ENCODE measurements around the gene LEFTY1. TPM values are rescaled to one million over a fixed set of nuclear protein-coding genes. Genes with fewer than 3 reads are reported as not detected.
A peak's percentile ranks its signal among the peaks of the same experiment; 100 is the strongest.

Gene LEFTY1
- total and polyA plus RNA-seq, 8 donors: 4.1 to 146 (median 47.6) TPM

GRCh38 chr1:225926551-225927113 lies 37.7 kb upstream of the LEFTY1 start:
- Histone ChIP-seq H3K4me3 (no peak overlapping the region), H3K27ac (no peak overlapping the region), H3K27me3 (no peaks in the 10 kb centered on the region), H3K9me3 (no peaks in the 10 kb centered on the region), H3K36me3 (peaks cover 0 to 3% (median 0%) of the 10 kb centered on the region in 3 donors), H3K4me1 (peaks cover 4 to 16% (median 11%) of the 10 kb centered on the region in 3 donors)
- DNase-seq: no peak
- TF ChIP-seq, protein P1, sequence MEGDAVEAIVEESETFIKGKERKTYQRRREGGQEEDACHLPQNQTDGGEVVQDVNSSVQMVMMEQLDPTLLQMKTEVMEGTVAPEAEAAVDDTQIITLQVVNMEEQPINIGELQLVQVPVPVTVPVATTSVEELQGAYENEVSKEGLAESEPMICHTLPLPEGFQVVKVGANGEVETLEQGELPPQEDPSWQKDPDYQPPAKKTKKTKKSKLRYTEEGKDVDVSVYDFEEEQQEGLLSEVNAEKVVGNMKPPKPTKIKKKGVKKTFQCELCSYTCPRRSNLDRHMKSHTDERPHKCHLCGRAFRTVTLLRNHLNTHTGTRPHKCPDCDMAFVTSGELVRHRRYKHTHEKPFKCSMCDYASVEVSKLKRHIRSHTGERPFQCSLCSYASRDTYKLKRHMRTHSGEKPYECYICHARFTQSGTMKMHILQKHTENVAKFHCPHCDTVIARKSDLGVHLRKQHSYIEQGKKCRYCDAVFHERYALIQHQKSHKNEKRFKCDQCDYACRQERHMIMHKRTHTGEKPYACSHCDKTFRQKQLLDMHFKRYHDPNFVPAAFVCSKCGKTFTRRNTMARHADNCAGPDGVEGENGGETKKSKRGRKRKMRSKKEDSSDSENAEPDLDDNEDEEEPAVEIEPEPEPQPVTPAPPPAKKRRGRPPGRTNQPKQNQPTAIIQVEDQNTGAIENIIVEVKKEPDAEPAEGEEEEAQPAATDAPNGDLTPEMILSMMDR (IDR thresholded peaks at IDR 0.05): no peak
- WGBS, 2 donors: 86 to 88% methylated on average over 3 of the region's 3 CpGs
- intact Hi-C loops (cut with DNase I): no loop called here
- ATAC-seq: no peak
- no peak for FAIRE-seq

DNA sequence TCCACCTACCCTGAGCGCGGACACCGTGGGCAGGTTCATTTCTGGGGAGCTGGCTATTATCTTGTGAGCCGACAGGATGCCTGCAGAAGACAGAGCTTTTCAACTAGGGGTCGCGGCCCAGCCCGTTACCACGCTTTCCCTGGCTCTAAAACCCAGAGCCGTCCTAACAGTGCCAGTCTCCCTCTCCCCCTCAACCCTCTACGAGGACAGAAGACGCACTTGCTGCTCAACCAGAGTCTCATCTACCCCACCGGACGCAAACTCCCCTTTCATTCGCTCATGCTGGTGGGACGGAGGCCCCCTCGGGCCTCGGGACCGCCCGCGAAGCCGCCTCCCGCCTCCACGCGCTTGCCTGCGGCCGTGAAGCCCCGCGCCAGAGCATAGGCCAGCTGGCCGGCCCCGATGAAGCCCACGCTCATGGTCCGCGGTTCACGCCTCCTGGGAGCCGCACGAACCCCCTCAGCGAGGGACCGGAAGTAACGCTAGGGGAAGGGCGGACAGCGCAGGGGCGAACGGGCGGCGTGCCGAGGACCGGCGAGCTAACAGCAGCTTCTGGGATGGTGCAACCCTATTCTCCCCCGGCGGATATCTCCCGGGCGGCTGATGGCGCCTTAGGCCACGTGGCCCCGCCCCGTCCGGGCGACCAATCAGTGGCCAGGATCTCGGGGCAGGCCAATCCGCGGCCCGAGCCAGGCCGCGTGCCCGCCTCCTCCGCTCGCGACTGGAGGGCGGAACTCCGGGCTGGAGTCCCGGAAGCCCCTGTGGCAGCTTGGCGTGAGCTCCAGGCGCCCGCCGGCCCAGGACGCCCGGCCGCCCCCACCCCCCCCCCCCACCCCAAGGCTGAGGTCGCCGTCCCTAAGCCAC lies 35.0 kb upstream of the LEFTY1 start, which contains the start of gene PYCR2:
Gene PYCR2 (minus strand): TSS at position 559 of the 864 bp plus-strand sequence. CDS start 140 bp downstream, at position 419.
- Histone ChIP-seq H3K27me3 (no peaks in the 10 kb centered on the region), H3K4me3 (peak within 1 kb of the TSS; percentile 83 to 94 (median 90)), H3K9me3 (no peaks in the 10 kb centered on the region), H3K36me3 (peaks cover 0 to 6% (median 0%) of the 10 kb centered on the region in 3 donors), H3K4me1 (peaks cover 9 to 31% (median 11%) of the 10 kb centered on the region in 3 donors), H3K27ac (peak within 1 kb of the TSS; percentile 86 to 93 (median 92))
- intact Hi-C loops (cut with DNase I): no loop called here
- FAIRE-seq (no peak), ATAC-seq (peak; percentile 95 to 98 (median 96)), DNase-seq (peak; percentile 92 to 98 (median 96))
- WGBS, 2 donors: 0% methylated on average over 61 to 80 of the region's 80 CpGs
- TF ChIP-seq, protein P1 (IDR thresholded peaks at IDR 0.05): no peak

GRCh38 chr1:225923381-225923691 lies 34.4 kb upstream of the LEFTY1 start:
- FAIRE-seq (no peak), ATAC-seq (peak in 2 of 4 donors; percentile 10 to 17)
- intact Hi-C loops (cut with DNase I): no loop called here

GRCh38 chr1:225921734-225922709 lies 33.1 kb upstream of the LEFTY1 start:
- ATAC-seq (peak; percentile 9 to 30 (median 18)), FAIRE-seq (no peak), DNase-seq (peak in 4 of 6 donors; percentile 67 to 81 (median 71))
- TF ChIP-seq, protein P1 (IDR thresholded peaks at IDR 0.05): no peak
- Histone ChIP-seq H3K4me1 (peaks cover 9 to 31% (median 11%) of the 10 kb centered on the region in 3 donors), H3K9me3 (no peaks in the 10 kb centered on the region), H3K36me3 (peaks cover 0 to 14% (median 0%) of the 10 kb centered on the region in 3 donors), H3K4me3 (peak overlapping the region in 1 of 4 donors; percentile 94), H3K27me3 (no peaks in the 10 kb centered on the region), H3K27ac (peak overlapping the region; percentile 86 to 93 (median 92))
- intact Hi-C loops (cut with DNase I): no loop called here
- 76 to 83% methylated on average over 23 of the region's 23 CpGs for WGBS, 2 donors

More at GRCh38 chr1:225923381-225923691, 34.4 kb upstream of the LEFTY1 start:
- peak overlapping the region; percentile 83 to 94 (median 90) for H3K4me3 ChIP-seq
- H3K9me3 ChIP-seq: no peaks in the 10 kb centered on the region
- peaks cover 9 to 31% (median 11%) of the 10 kb centered on the region in 3 donors for H3K4me1 ChIP-seq
- peak in 1 of 6 donors; percentile 46 for DNase-seq
- peaks cover 0 to 10% (median 0%) of the 10 kb centered on the region in 3 donors for H3K36me3 ChIP-seq
- TF ChIP-seq, protein P1 (IDR thresholded peaks at IDR 0.05): no peak
- 1 to 3% methylated on average over 8 of the region's 8 CpGs for WGBS, 2 donors
- H3K27me3 ChIP-seq: no peaks in the 10 kb centered on the region
- peak overlapping the region; percentile 86 to 93 (median 92) for H3K27ac ChIP-seq

All from pancreas (tissue), 10 donors.